SK-N-SH treated with all-trans-retinoic acid at 6 μM for 48 hours (cell line): ENCODE results near the gene PKD2L2.

ENCODE experiments used
- ATAC-seq: fragments of 200-7000 bp; cut with Tn5 transposase; 3 replicates; pipeline ENCODE4 v1.9.1; 2020; ENCODE audit warnings: mild to moderate bottlenecking, moderate library complexity
- ARNTL ChIP-seq: fragments of 450-650 bp; formaldehyde crosslinking; IDR thresholded peaks from 2 replicates; pipeline ENCODE4 v1.5.0; 2020; ENCODE audit warnings: low read depth, mild to moderate bottlenecking, moderate library complexity, borderline replicate concordance
- CREB5 ChIP-seq: fragments of 250-450 bp; sonication (Bioruptor Pico); IDR thresholded peaks from 2 replicates; pipeline ENCODE4 v1.5.1; 2020; ENCODE audit warnings: low read depth, mild to moderate bottlenecking, moderate library complexity
- CSDC2 ChIP-seq: fragments of 250-450 bp; sonication (Bioruptor Pico); IDR thresholded peaks from 2 replicates; pipeline ENCODE4 v1.5.0; 2020; ENCODE audit warnings: mild to moderate bottlenecking, moderate library complexity
- CSRNP3 ChIP-seq: fragments of 250-450 bp; sonication (Bioruptor Pico); IDR thresholded peaks from 2 replicates; pipeline ENCODE4 v1.5.1; 2021; ENCODE audit warnings: mild to moderate bottlenecking, moderate library complexity
- ESRRG ChIP-seq: fragments of 250-450 bp; sonication (Bioruptor Pico); IDR thresholded peaks from 2 replicates; pipeline ENCODE4 v1.6.1; 2021; ENCODE audit warnings: mild to moderate bottlenecking
- ISL1 ChIP-seq: fragments of 250-450 bp; sonication (Bioruptor Pico); IDR thresholded peaks from 2 replicates; pipeline ENCODE4 v2.1.2; 2022; ENCODE audit warnings: mild to moderate bottlenecking, moderate library complexity
- OSR1 ChIP-seq: fragments of 250-450 bp; sonication (Bioruptor Pico); IDR thresholded peaks from 2 replicates; pipeline ENCODE4 v1.8.0; 2022; ENCODE audit warnings: moderate library complexity, mild to moderate bottlenecking, inconsistent platforms
- PATZ1 ChIP-seq: fragments of 250-450 bp; sonication (Bioruptor Pico); IDR thresholded peaks from 2 replicates; pipeline ENCODE4 v1.8.0; 2020; ENCODE audit warnings: mild to moderate bottlenecking, moderate library complexity, borderline replicate concordance
- POU6F1 ChIP-seq: fragments of 250-450 bp; sonication (Bioruptor Pico); IDR thresholded peaks from 2 replicates; pipeline ENCODE4 v1.8.0; 2021; ENCODE audit warnings: low read depth, mild to moderate bottlenecking, moderate library complexity, borderline replicate concordance
- PPARA ChIP-seq: fragments of 250-450 bp; sonication (Bioruptor Pico); IDR thresholded peaks from 2 replicates; pipeline ENCODE4 v1.5.0; 2020; ENCODE audit warnings: mild to moderate bottlenecking, borderline replicate concordance
- RARB ChIP-seq: fragments of 250-450 bp; sonication (Bioruptor Pico); IDR thresholded peaks from 2 replicates; pipeline ENCODE4 v1.8.0; 2021; ENCODE audit warnings: mild to moderate bottlenecking, moderate library complexity
- SNAI2 ChIP-seq: fragments of 250-450 bp; sonication (Bioruptor Pico); IDR thresholded peaks from 2 replicates; pipeline ENCODE4 v1.5.0; 2020; ENCODE audit warnings: mild to moderate bottlenecking, moderate library complexity
- TCF4 ChIP-seq: fragments of 250-450 bp; sonication (Bioruptor Pico); IDR thresholded peaks from 2 replicates; pipeline ENCODE4 v1.8.0; 2021; ENCODE audit warnings: mild to moderate bottlenecking, moderate library complexity, borderline replicate concordance
- TOX ChIP-seq: fragments of 250-450 bp; sonication (Bioruptor Pico); IDR thresholded peaks from 2 replicates; pipeline ENCODE4 v1.8.0; 2021; ENCODE audit warnings: mild to moderate bottlenecking, moderate library complexity, borderline replicate concordance
- TSHZ2 ChIP-seq: fragments of 250-450 bp; sonication (Bioruptor Pico); IDR thresholded peaks from 2 replicates; pipeline ENCODE4 v1.5.0; 2020; ENCODE audit warnings: mild to moderate bottlenecking, moderate library complexity
- ZC3H10 ChIP-seq: fragments of 250-450 bp; sonication (Bioruptor Pico); IDR thresholded peaks from 2 replicates; pipeline ENCODE4 v1.5.1; 2021; ENCODE audit warnings: mild to moderate bottlenecking, moderate library complexity
- ZFP3 ChIP-seq: fragments of 250-450 bp; sonication (Bioruptor Pico); IDR thresholded peaks from 2 replicates; pipeline ENCODE4 v1.5.0; 2020; ENCODE audit warnings: mild to moderate bottlenecking, moderate library complexity
- ZFP30 ChIP-seq: fragments of 450-650 bp; formaldehyde crosslinking; IDR thresholded peaks from 2 replicates; pipeline ENCODE4 v1.5.0; 2022; ENCODE audit warnings: mild to moderate bottlenecking, moderate library complexity
- ZNF565 ChIP-seq: fragments of 450-650 bp; formaldehyde crosslinking; conservative IDR thresholded peaks from 2 replicates; pipeline ENCODE4 v1.5.0; 2020; ENCODE audit warnings: low read depth, mild to moderate bottlenecking, moderate library complexity
- ZNF70 ChIP-seq: fragments of 450-650 bp; formaldehyde crosslinking; IDR thresholded peaks from 2 replicates; pipeline ENCODE4 v1.5.0; 2020; ENCODE audit warnings: mild to moderate bottlenecking, moderate library complexity

The PKD2L2 gene

GRCh38 chr5:137935694-137936093 lies 46.4 kb downstream of the PKD2L2 start:
- TF ChIP-seq TCF4 (CRISPR knock-in tag) (no peak), TOX (CRISPR knock-in tag) (no peak), TSHZ2 (no peak), OSR1 (no peak), ARNTL (CRISPR knock-in tag) (no peak), ZC3H10 (no peak), PPARA (no peak), ZNF565 (no peak), ESRRG (CRISPR knock-in tag) (no peak), ZFP3 (CRISPR knock-in tag) (no peak), CSRNP3 (CRISPR knock-in tag) (no peak), PATZ1 (CRISPR knock-in tag) (no peak), ZNF70 (CRISPR knock-in tag) (no peak), CREB5 (CRISPR knock-in tag) (no peak), CSDC2 (CRISPR knock-in tag) (no peak), SNAI2 (CRISPR knock-in tag) (no peak), ZFP30 (CRISPR knock-in tag) (no peak), RARB (CRISPR knock-in tag) (no peak), ISL1 (CRISPR knock-in tag) (no peak), POU6F1 (no peak)
- no peak for ATAC-seq

GRCh38 chr5:137937994-137938750 lies 48.9 kb downstream of the PKD2L2 start:
- ATAC-seq: no peak
- TF ChIP-seq ZC3H10: no peak
- no peak for TF ChIP-seq SNAI2 (CRISPR knock-in tag)
- TF ChIP-seq CREB5 (CRISPR knock-in tag): no peak
- TF ChIP-seq RARB (CRISPR knock-in tag): no peak
- TF ChIP-seq ZNF70 (CRISPR knock-in tag): no peak
- TF ChIP-seq ISL1 (CRISPR knock-in tag): no peak
- TF ChIP-seq OSR1: no peak
- no peak for TF ChIP-seq POU6F1
- TF ChIP-seq ZFP30 (CRISPR knock-in tag): no peak
- no peak for TF ChIP-seq ZFP3 (CRISPR knock-in tag)
